Inflammatory macrophage treated with lipopolysaccharide for 1 hour (primary cell): ENCODE measurements around the gene NPFFR1.
"Not testable (repeated sequence)": the region's sequence is repeated elsewhere in the genome, so short reads cannot be mapped to it uniquely, and the experiment has no call there.

ENCODE experiments used
- DNase-seq, 2 donors: peaks; one replicate each; pipeline ENCODE4 v3.0.0-alpha.2; 2020 to 2022

Gene NPFFR1

GRCh38 chr10:70255329-70256299 lies 28.2 kb downstream of the NPFFR1 start:
- DNase-seq: peak in 1 of 2 donors; percentile 18

GRCh38 chr10:70254778-70255328 lies 29.0 kb downstream of the NPFFR1 start:
- no peak for DNase-seq

GRCh38 chr10:70253878-70254765 lies 29.7 kb downstream of the NPFFR1 start:
- DNase-seq: no peak

GRCh38 chr10:70250961-70251680 lies 32.7 kb downstream of the NPFFR1 start:
- DNase-seq: no peak

GRCh38 chr10:70247360-70247759 lies 36.4 kb downstream of the NPFFR1 start:
- no peak for DNase-seq

GRCh38 chr10:70241081-70241480 lies 42.7 kb downstream of the NPFFR1 start:
- DNase-seq: no peak

GRCh38 chr10:70239986-70240385 lies 43.8 kb downstream of the NPFFR1 start:
- DNase-seq: not testable (repeated sequence)

GRCh38 chr10:70239077-70239976 lies 44.5 kb downstream of the NPFFR1 start:
- not testable (repeated sequence) for DNase-seq

GRCh38 chr10:70237958-70238536 lies 45.8 kb downstream of the NPFFR1 start:
- DNase-seq: not testable (repeated sequence)

- DNase-seq: peak; percentile 20 to 25
These were observed 48.9 kb downstream of the NPFFR1 start for GRCh38 chr10:70234668-70235447.

- no peak for DNase-seq
These were observed 49.9 kb downstream of the NPFFR1 start for GRCh38 chr10:70233939-70234300.

GRCh38 chr10:70233109-70233938 lies 50.5 kb downstream of the NPFFR1 start, which contains the start of gene PPA1:
TSS of gene PPA1 (minus strand) at chr10:70233429. CDS start at chr10:70233327, 102 bp downstream.
- peak; percentile 96 to 99 for DNase-seq

GRCh38 chr10:70232859-70233108 lies 51.0 kb downstream of the NPFFR1 start:
- no peak for DNase-seq

- DNase-seq: peak; percentile 30 to 51
These were observed 51.5 kb downstream of the NPFFR1 start for GRCh38 chr10:70232155-70232858.

- DNase-seq: no peak
These were observed 55.3 kb downstream of the NPFFR1 start for GRCh38 chr10:70228491-70228890.

GRCh38 chr10:70227548-70228320 lies 56.1 kb downstream of the NPFFR1 start:
- no peak for DNase-seq

GRCh38 chr10:70223728-70224127 lies 60.1 kb downstream of the NPFFR1 start:
- DNase-seq: no peak
